ENCODE results near the gene CRELD1. TPM values are rescaled to one million over a fixed set of nuclear protein-coding genes. Genes with fewer than 3 reads are reported as not detected.

The CRELD1 gene
- total and polyA plus RNA-seq, 2 of the 13 experiments (the other 11 are each of a cell fraction or from before 2014, with no cell fraction given) = 27.1 to 61.9 TPM

DNA sequence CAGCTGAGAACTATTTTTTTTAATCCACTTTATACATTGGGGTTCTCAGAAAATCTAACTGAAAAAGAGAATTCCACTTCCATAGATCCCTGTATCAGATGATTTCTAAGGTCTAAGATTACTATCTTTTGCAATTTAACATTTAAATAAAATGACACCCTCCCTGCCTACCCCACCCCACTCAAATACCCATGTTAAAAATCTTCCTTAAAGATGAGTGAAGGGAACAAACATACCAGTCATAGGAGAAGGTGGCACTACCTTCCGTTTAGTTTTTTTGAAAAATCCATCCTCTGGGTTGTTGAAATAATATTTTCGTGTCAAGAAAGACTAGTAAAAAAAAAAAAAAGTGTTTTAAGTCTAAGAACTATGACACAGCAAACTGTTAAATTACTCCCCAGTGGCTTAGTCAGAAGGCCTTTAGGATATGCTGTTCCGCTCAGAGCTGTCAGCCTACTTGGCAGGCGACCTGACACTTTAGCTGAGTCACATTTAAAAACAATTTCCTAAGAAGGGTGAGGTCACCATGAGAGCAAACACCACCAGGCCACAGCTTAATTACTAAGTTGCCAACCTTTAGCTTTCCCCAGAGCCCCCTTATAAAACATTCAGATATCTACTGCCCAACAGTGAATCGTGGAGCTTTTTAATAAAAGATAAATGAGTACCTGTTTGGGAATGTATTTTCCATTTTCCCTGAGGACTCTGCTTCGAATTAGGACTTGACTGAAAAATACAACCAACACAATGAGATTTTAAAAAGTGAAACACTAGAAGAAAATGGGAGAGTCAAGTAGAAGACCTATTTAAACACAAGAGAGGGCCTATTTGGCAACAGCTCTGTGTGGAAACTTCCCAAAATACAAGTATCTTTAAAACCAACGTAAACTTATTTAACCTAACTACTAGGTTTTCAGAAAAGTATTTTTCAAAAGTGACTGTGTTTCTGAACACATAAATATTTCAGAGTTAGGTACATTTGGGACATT, 43.4 kb downstream of the CRELD1 start (continued):
- TF ChIP-seq, protein P1, sequence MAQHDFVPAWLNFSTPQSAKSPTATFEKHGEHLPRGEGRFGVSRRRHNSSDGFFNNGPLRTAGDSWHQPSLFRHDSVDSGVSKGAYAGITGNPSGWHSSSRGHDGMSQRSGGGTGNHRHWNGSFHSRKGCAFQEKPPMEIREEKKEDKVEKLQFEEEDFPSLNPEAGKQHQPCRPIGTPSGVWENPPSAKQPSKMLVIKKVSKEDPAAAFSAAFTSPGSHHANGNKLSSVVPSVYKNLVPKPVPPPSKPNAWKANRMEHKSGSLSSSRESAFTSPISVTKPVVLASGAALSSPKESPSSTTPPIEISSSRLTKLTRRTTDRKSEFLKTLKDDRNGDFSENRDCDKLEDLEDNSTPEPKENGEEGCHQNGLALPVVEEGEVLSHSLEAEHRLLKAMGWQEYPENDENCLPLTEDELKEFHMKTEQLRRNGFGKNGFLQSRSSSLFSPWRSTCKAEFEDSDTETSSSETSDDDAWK (CRISPR knock-in tag; IDR thresholded peaks at IDR 0.05) = no peak
- TF ChIP-seq IRX3 (CRISPR knock-in tag; IDR thresholded peaks at IDR 0.05; ENCODE audit: borderline replicate concordance, low read depth) = no peak
- no peak for TF ChIP-seq NFYB (CRISPR knock-in tag; IDR thresholded peaks at IDR 0.05)
- TF ChIP-seq, protein P2, sequence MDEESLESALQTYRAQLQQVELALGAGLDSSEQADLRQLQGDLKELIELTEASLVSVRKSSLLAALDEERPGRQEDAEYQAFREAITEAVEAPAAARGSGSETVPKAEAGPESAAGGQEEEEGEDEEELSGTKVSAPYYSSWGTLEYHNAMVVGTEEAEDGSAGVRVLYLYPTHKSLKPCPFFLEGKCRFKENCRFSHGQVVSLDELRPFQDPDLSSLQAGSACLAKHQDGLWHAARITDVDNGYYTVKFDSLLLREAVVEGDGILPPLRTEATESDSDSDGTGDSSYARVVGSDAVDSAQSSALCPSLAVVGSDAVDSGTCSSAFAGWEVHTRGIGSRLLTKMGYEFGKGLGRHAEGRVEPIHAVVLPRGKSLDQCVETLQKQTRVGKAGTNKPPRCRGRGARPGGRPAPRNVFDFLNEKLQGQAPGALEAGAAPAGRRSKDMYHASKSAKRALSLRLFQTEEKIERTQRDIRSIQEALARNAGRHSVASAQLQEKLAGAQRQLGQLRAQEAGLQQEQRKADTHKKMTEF (CRISPR knock-in tag; IDR thresholded peaks at IDR 0.05) = peak; percentile 58; the same call in 1 of the 2 replicates
- no peak for TF ChIP-seq GTF2F1 (IDR thresholded peaks at IDR 0.05; ENCODE audit: low read length)
- TF ChIP-seq SOX5 (CRISPR knock-in tag; IDR thresholded peaks at IDR 0.05; ENCODE audit: borderline replicate concordance) = no peak
- no peak for TF ChIP-seq ZBTB20 (CRISPR knock-in tag; IDR thresholded peaks at IDR 0.05; ENCODE audit: borderline replicate concordance, low read depth)
- TF ChIP-seq NAIF1 (CRISPR knock-in tag; IDR thresholded peaks at IDR 0.05; ENCODE audit: borderline replicate concordance) = 0 out of 2 replicates have a peak, but pooled peaks have one; percentile 26
- no peak for TF ChIP-seq NONO (IDR thresholded peaks at IDR 0.05)
- TF ChIP-seq NONO (CRISPR knock-in tag; conservative IDR thresholded peaks at IDR 0.05) = no peak
- TF ChIP-seq MAFF (IDR thresholded peaks at IDR 0.05; ENCODE audit: low read depth, low read length) = peak; percentile 84
- no peak for TF ChIP-seq ZKSCAN1 (IDR thresholded peaks at IDR 0.05; ENCODE audit: low read length)
- peak in 1 of 2 experiments; percentile 64; a peak in 1 of 4 replicates for TF ChIP-seq KLF16 (CRISPR knock-in tag; IDR thresholded peaks at IDR 0.05)
- TF ChIP-seq ZNF343 (CRISPR knock-in tag; IDR thresholded peaks at IDR 0.05) = no peak
- TF ChIP-seq, protein P3, sequence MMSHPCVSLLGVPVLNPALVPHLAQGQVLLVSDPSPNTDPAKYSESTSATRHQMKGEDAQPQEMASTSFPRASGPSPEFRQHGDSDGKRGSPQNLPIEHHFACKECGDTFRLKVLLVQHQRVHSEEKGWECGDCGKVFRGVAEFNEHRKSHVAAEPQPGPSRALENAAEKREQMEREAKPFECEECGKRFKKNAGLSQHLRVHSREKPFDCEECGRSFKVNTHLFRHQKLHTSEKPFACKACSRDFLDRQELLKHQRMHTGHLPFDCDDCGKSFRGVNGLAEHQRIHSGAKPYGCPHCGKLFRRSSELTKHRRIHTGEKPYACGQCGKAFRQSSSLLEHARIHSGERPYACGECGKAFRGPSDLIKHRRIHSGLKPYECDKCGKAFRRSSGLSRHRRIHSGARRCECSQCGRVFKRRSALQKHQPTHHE (CRISPR knock-in tag; IDR thresholded peaks at IDR 0.05; ENCODE audit: borderline replicate concordance) = no peak
- TF ChIP-seq, protein P4, sequence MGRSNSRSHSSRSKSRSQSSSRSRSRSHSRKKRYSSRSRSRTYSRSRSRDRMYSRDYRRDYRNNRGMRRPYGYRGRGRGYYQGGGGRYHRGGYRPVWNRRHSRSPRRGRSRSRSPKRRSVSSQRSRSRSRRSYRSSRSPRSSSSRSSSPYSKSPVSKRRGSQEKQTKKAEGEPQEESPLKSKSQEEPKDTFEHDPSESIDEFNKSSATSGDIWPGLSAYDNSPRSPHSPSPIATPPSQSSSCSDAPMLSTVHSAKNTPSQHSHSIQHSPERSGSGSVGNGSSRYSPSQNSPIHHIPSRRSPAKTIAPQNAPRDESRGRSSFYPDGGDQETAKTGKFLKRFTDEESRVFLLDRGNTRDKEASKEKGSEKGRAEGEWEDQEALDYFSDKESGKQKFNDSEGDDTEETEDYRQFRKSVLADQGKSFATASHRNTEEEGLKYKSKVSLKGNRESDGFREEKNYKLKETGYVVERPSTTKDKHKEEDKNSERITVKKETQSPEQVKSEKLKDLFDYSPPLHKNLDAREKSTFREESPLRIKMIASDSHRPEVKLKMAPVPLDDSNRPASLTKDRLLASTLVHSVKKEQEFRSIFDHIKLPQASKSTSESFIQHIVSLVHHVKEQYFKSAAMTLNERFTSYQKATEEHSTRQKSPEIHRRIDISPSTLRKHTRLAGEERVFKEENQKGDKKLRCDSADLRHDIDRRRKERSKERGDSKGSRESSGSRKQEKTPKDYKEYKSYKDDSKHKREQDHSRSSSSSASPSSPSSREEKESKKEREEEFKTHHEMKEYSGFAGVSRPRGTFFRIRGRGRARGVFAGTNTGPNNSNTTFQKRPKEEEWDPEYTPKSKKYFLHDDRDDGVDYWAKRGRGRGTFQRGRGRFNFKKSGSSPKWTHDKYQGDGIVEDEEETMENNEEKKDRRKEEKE (IDR thresholded peaks at IDR 0.05) = no peak
- TF ChIP-seq MTA1 (CRISPR knock-in tag; IDR thresholded peaks at IDR 0.05; ENCODE audit: borderline replicate concordance) = no peak
- TF ChIP-seq MBD4 (IDR thresholded peaks at IDR 0.05; ENCODE audit: borderline replicate concordance, low read length) = no peak
- TF ChIP-seq ZNF709 (CRISPR knock-in tag; IDR thresholded peaks at IDR 0.05) = no peak
